Measurements from ENCODE around the gene TPM4. TPM values are rescaled to one million over a fixed set of nuclear protein-coding genes. Genes with fewer than 3 reads are reported as not detected.
A peak's percentile ranks its signal among the peaks of the same experiment; 100 is the strongest.
"Not testable (repeated sequence)": the region's sequence is repeated elsewhere in the genome, so short reads cannot be mapped to it uniquely, and the experiment has no call there.

The TPM4 gene
- total RNA-seq (100 to 1,000 TPM; 261 to 279 TPM), total RNA-seq (180 to 273 reads per million in 2 donors)

GRCh38 chr19:16076154-16076957 lies at the start of gene TPM4:
TSS of gene TPM4 (plus strand) at chr19:16076495. CDS start at chr19:16076566, 71 bp downstream.
- peak within 1 kb of the TSS; percentile 96 for H3K27ac Mint-ChIP-seq
- peaks cover 2% of the 10 kb centered on the region for H3K36me3 Mint-ChIP-seq (ENCODE audit: low read depth)
- H3K27me3 Mint-ChIP-seq, result no peaks in the 10 kb centered on the region
- H3K9me3 ChIP-seq (ENCODE audit: control insufficient read depth, low read length, poor library complexity, severe bottlenecking), result no peaks in the 10 kb centered on the region
- H3K4me3 Mint-ChIP-seq, result peak within 1 kb of the TSS; percentile 94
- ATAC-seq (peak; percentile 61), DNase-seq (peak; percentile 70 to 86 (median 75))
- peaks cover 60% of the 10 kb centered on the region for H3K4me1 Mint-ChIP-seq

GRCh38 chr19:16026756-16027155 lies 49.5 kb upstream of the TPM4 start:
- no peak overlapping the region for H3K4me3 Mint-ChIP-seq
- DNase-seq (no peak), ATAC-seq (no peak)
- no peak overlapping the region for H3K27ac Mint-ChIP-seq
- H3K4me1 Mint-ChIP-seq, result peaks cover 3% of the 10 kb centered on the region
- no peaks in the 10 kb centered on the region for H3K9me3 ChIP-seq (ENCODE audit: control insufficient read depth, low read length, poor library complexity, severe bottlenecking)
- H3K27me3 Mint-ChIP-seq, result no peaks in the 10 kb centered on the region
- no peaks in the 10 kb centered on the region for H3K36me3 Mint-ChIP-seq (ENCODE audit: low read depth)

GRCh38 chr19:16027528-16027927 lies 48.8 kb upstream of the TPM4 start:
- H3K27me3 Mint-ChIP-seq, result no peaks in the 10 kb centered on the region
- no peak overlapping the region for H3K4me3 Mint-ChIP-seq
- H3K4me1 Mint-ChIP-seq, result peaks cover 3% of the 10 kb centered on the region
- H3K9me3 ChIP-seq (ENCODE audit: control insufficient read depth, low read length, poor library complexity, severe bottlenecking), result no peaks in the 10 kb centered on the region
- no peak overlapping the region for H3K27ac Mint-ChIP-seq
- ATAC-seq, result no peak
- no peak for DNase-seq
- no peaks in the 10 kb centered on the region for H3K36me3 Mint-ChIP-seq (ENCODE audit: low read depth)

GRCh38 chr19:16030155-16030554 lies 46.1 kb upstream of the TPM4 start:
- H3K36me3 Mint-ChIP-seq (ENCODE audit: low read depth); H3K27me3 Mint-ChIP-seq; H3K4me1 Mint-ChIP-seq; H3K4me3 Mint-ChIP-seq; ATAC-seq; DNase-seq; H3K9me3 ChIP-seq (ENCODE audit: control insufficient read depth, low read length, poor library complexity, severe bottlenecking); H3K27ac Mint-ChIP-seq: not testable (repeated sequence)

GRCh38 chr19:16030964-16031871 lies 45.1 kb upstream of the TPM4 start:
- Mint-ChIP-seq H3K4me3 (no peak overlapping the region), H3K27ac (no peak overlapping the region), H3K4me1 (peaks cover 3% of the 10 kb centered on the region), H3K27me3 (no peaks in the 10 kb centered on the region), H3K36me3 (ENCODE audit: low read depth) (no peaks in the 10 kb centered on the region)
- ATAC-seq (no peak), DNase-seq (no peak)
- H3K9me3 ChIP-seq (ENCODE audit: control insufficient read depth, low read length, poor library complexity, severe bottlenecking), result no peaks in the 10 kb centered on the region

GRCh38 chr19:16031872-16032200 lies 44.5 kb upstream of the TPM4 start:
- DNase-seq, result no peak

GRCh38 chr19:16032509-16033135 lies 43.7 kb upstream of the TPM4 start:
- Mint-ChIP-seq H3K36me3 (ENCODE audit: low read depth) (no peaks in the 10 kb centered on the region), H3K27ac (no peak overlapping the region), H3K4me1 (peaks cover 3% of the 10 kb centered on the region), H3K27me3 (no peaks in the 10 kb centered on the region), H3K4me3 (no peak overlapping the region)
- ATAC-seq, result no peak
- no peaks in the 10 kb centered on the region for H3K9me3 ChIP-seq (ENCODE audit: control insufficient read depth, low read length, poor library complexity, severe bottlenecking)
- DNase-seq, result no peak

More at GRCh38 chr19:16031872-16032200, 44.5 kb upstream of the TPM4 start:
- no peak overlapping the region for H3K27ac Mint-ChIP-seq
- H3K36me3 Mint-ChIP-seq (ENCODE audit: low read depth), result no peaks in the 10 kb centered on the region
- no peaks in the 10 kb centered on the region for H3K27me3 Mint-ChIP-seq
- ATAC-seq, result no peak
- no peak overlapping the region for H3K4me3 Mint-ChIP-seq
- no peaks in the 10 kb centered on the region for H3K9me3 ChIP-seq (ENCODE audit: control insufficient read depth, low read length, poor library complexity, severe bottlenecking)
- peaks cover 3% of the 10 kb centered on the region for H3K4me1 Mint-ChIP-seq

- ATAC-seq, result no peak
- Mint-ChIP-seq H3K4me3 (no peak overlapping the region), H3K27me3 (no peaks in the 10 kb centered on the region), H3K4me1 (peaks cover 3% of the 10 kb centered on the region), H3K36me3 (ENCODE audit: low read depth) (no peaks in the 10 kb centered on the region), H3K27ac (no peak overlapping the region)
- no peaks in the 10 kb centered on the region for H3K9me3 ChIP-seq (ENCODE audit: control insufficient read depth, low read length, poor library complexity, severe bottlenecking)
- DNase-seq, result no peak
Observed at GRCh38 chr19:16033136-16033530, 43.2 kb upstream of the TPM4 start.

GRCh38 chr19:16033721-16034120 lies 42.6 kb upstream of the TPM4 start:
- Mint-ChIP-seq H3K4me3 (no peak overlapping the region), H3K27me3 (no peaks in the 10 kb centered on the region), H3K36me3 (ENCODE audit: low read depth) (no peaks in the 10 kb centered on the region), H3K27ac (no peak overlapping the region), H3K4me1 (peaks cover 3% of the 10 kb centered on the region)
- ATAC-seq (no peak), DNase-seq (no peak)
- H3K9me3 ChIP-seq (ENCODE audit: control insufficient read depth, low read length, poor library complexity, severe bottlenecking), result no peaks in the 10 kb centered on the region

- H3K27ac Mint-ChIP-seq, result no peak overlapping the region
- DNase-seq (no peak), ATAC-seq (no peak)
- H3K9me3 ChIP-seq (ENCODE audit: control insufficient read depth, low read length, poor library complexity, severe bottlenecking), result no peaks in the 10 kb centered on the region
- H3K4me3 Mint-ChIP-seq, result no peak overlapping the region
- H3K36me3 Mint-ChIP-seq (ENCODE audit: low read depth), result no peaks in the 10 kb centered on the region
- peaks cover 3% of the 10 kb centered on the region for H3K4me1 Mint-ChIP-seq
- H3K27me3 Mint-ChIP-seq, result no peaks in the 10 kb centered on the region
Observed at GRCh38 chr19:16034180-16034579, 42.1 kb upstream of the TPM4 start.

- no peaks in the 10 kb centered on the region for H3K9me3 ChIP-seq (ENCODE audit: control insufficient read depth, low read length, poor library complexity, severe bottlenecking)
- ATAC-seq, result no peak
- no peak for DNase-seq
- H3K4me3 Mint-ChIP-seq, result no peak overlapping the region
- H3K4me1 Mint-ChIP-seq, result no peaks in the 10 kb centered on the region
- H3K27me3 Mint-ChIP-seq, result no peaks in the 10 kb centered on the region
- no peak overlapping the region for H3K27ac Mint-ChIP-seq
- H3K36me3 Mint-ChIP-seq (ENCODE audit: low read depth), result no peaks in the 10 kb centered on the region
Observed at GRCh38 chr19:16034958-16035560, 41.2 kb upstream of the TPM4 start.

GRCh38 chr19:16035601-16036297 lies 40.5 kb upstream of the TPM4 start:
- H3K36me3 Mint-ChIP-seq (ENCODE audit: low read depth), result no peaks in the 10 kb centered on the region
- H3K27me3 Mint-ChIP-seq, result no peaks in the 10 kb centered on the region
- H3K4me3 Mint-ChIP-seq, result no peak overlapping the region
- H3K4me1 Mint-ChIP-seq, result peaks cover 4% of the 10 kb centered on the region
- ATAC-seq, result no peak
- DNase-seq, result no peak
- H3K9me3 ChIP-seq (ENCODE audit: control insufficient read depth, low read length, poor library complexity, severe bottlenecking), result no peaks in the 10 kb centered on the region
- no peak overlapping the region for H3K27ac Mint-ChIP-seq
